ENCODE results near the gene MGAT4B. TPM values are rescaled to one million over a fixed set of nuclear protein-coding genes. Genes with fewer than 3 reads are reported as not detected.

The MGAT4B gene
- total RNA-seq, 1 donor from 2014 or later: 95.5 TPM

DNA sequence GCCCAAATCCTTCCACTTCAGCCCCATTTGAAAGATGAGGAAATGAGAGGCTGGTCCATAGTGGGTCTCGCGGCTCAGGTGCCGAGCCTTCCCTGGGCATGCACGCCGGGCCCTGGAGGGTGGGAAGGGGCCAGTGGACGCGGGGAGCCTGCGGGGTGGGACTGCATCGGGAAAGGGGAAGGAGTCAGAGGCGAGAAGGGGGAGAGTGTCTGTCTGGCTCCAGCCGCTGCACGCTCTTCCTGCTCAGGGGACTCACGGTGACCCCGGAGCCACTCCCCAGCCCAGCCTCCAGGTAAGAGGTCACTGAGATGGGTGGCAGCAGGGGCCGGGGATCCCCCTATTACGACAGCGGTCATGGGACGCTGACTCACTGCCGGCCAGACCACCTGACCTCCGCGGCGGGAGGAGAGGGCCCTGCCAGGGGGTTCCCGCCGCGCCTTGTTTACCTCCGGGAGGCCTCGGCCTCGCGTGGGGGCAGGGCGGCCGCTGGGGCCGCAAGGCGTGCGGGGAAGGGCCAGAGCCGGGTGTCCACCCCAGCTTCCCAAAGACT lies 12.2 kb upstream of the MGAT4B start:
- intact Hi-C loops (cut with DNase I): no loop called here
- DNase-seq (ENCODE audit: extremely low spot score in 2 of 2): peak in 1 of 2 donors; percentile 98
- H3K27ac ChIP-seq: peak overlapping the region; percentile 99
- peaks cover 0 to 15% of the 10 kb centered on the region in 2 donors for H3K36me3 ChIP-seq
- H3K9me3 ChIP-seq: no peaks in the 10 kb centered on the region
- peaks cover 60% of the 10 kb centered on the region for H3K4me1 ChIP-seq
- TF ChIP-seq CTCF (IDR thresholded peaks at IDR 0.05) (peak in 1 of 3 experiments; percentile 4), POLR2AphosphoS5 (IDR thresholded peaks at IDR 0.05; ENCODE audit: insufficient read depth in 1 of 2, low read depth in 1 of 2) (peak; percentile 97 to 99), POLR2A (IDR thresholded peaks at IDR 0.05) (peak in 1 of 2 donors; percentile 62)
- no peaks in the 10 kb centered on the region for H3K27me3 ChIP-seq
- peak overlapping the region; percentile 85 to 99 for H3K4me3 ChIP-seq

GRCh38 chr5:179817890-179818745 lies 11.5 kb upstream of the MGAT4B start:
- Histone ChIP-seq H3K27ac (peak overlapping the region; percentile 99), H3K4me3 (peak overlapping the region; percentile 85 to 99), H3K4me1 (peaks cover 53% of the 10 kb centered on the region), H3K27me3 (no peaks in the 10 kb centered on the region), H3K36me3 (peaks cover 0 to 9% of the 10 kb centered on the region in 2 donors), H3K9me3 (no peaks in the 10 kb centered on the region)
- peak in 1 of 2 donors; percentile 90 for DNase-seq (ENCODE audit: extremely low spot score in 2 of 2)
- no peak for TF ChIP-seq POLR2AphosphoS5 (IDR thresholded peaks at IDR 0.05; ENCODE audit: insufficient read depth in 1 of 2, low read depth in 1 of 2)
- no peak for TF ChIP-seq POLR2A (IDR thresholded peaks at IDR 0.05)
- no peak for TF ChIP-seq CTCF (IDR thresholded peaks at IDR 0.05)
- intact Hi-C loops (cut with DNase I): no loop called here

- peaks cover 0 to 2% of the 10 kb centered on the region in 2 donors for H3K36me3 ChIP-seq
- no peak for DNase-seq (ENCODE audit: extremely low spot score in 2 of 2)
- H3K4me1 ChIP-seq: peaks cover 46% of the 10 kb centered on the region
- TF ChIP-seq POLR2A (IDR thresholded peaks at IDR 0.05) (no peak), CTCF (IDR thresholded peaks at IDR 0.05) (no peak), POLR2AphosphoS5 (IDR thresholded peaks at IDR 0.05; ENCODE audit: insufficient read depth in 1 of 2, low read depth in 1 of 2) (no peak)
- intact Hi-C loops (cut with DNase I): no loop called here
- H3K9me3 ChIP-seq: no peaks in the 10 kb centered on the region
- H3K4me3 ChIP-seq: peak overlapping the region; percentile 50 to 58
- no peaks in the 10 kb centered on the region for H3K27me3 ChIP-seq
- peak overlapping the region; percentile 99 for H3K27ac ChIP-seq
Measured at GRCh38 chr5:179817470-179817840, 10.8 kb upstream of the MGAT4B start.

DNA sequence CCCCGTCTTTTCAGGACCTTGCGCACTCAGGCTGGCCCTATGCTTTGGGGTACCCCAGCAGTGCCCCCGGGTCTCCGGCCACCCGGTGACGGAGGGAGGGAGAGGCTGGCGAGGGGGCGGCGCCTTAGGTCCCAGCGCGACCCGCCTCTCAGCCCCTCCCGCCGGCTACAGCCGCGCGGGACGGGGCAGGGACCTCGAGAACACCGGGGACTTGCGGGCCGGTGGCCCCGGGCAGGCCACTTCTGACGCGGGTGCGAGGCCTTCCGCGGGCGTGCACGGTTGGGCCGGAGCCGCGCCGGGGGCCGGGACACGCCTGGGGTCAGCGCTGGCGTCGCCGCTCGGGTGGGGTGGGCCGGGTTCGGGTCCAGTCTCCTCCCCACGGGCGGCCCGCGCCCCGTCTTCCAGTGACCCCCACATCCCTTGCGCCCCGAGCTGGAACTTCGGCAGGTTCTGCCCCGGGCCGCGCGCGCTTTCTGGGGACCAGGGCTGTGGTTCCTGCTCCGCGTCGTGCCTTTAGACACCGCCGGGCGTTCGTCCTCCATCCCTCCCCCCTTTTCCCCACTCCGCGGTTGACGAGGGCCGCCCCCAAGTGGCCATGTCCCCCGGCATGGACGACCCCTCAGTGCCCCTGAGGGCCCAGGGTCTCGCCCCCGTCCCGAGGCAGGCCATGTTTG lies 10.3 kb upstream of the MGAT4B start:
- peak in 1 of 2 donors; percentile 44 for TF ChIP-seq POLR2AphosphoS5 (IDR thresholded peaks at IDR 0.05; ENCODE audit: insufficient read depth in 1 of 2, low read depth in 1 of 2)
- no peak for TF ChIP-seq CTCF (IDR thresholded peaks at IDR 0.05)
- peak in 1 of 2 donors; percentile 49 for TF ChIP-seq POLR2A (IDR thresholded peaks at IDR 0.05)
- no peak for DNase-seq (ENCODE audit: extremely low spot score in 2 of 2)
- H3K4me1 ChIP-seq: peaks cover 41% of the 10 kb centered on the region

More for the DNA sequence above, 10.3 kb upstream of the MGAT4B start:
- peak overlapping the region; percentile 50 to 58 for H3K4me3 ChIP-seq
- no peaks in the 10 kb centered on the region for H3K9me3 ChIP-seq
- no peaks in the 10 kb centered on the region for H3K27me3 ChIP-seq
- no peaks in the 10 kb centered on the region for H3K36me3 ChIP-seq
- intact Hi-C loops (cut with DNase I): no loop called here
- H3K27ac ChIP-seq: peak overlapping the region; percentile 99
